B cell (primary cell): Measurements from ENCODE around the gene CDADC1.

Experiments used
- EZH2 ChIP-seq: IDR thresholded peaks from 2 replicates; pipeline ENCODE4 v1.6.1; 2012; ENCODE audit warnings: borderline replicate concordance, low read depth, mild to moderate bottlenecking, moderate library complexity, low read length; ENCODE audit not compliant: insufficient read depth, poor library complexity, severe bottlenecking
- TF ChIP-seq, protein P1 (sequence below): fragments of 200-600 bp; IDR thresholded peaks from one replicate; pipeline ENCODE4 v1.8.0; 2022; ENCODE audit warnings: antibody characterized with exemption, mild to moderate bottlenecking

DNA sequence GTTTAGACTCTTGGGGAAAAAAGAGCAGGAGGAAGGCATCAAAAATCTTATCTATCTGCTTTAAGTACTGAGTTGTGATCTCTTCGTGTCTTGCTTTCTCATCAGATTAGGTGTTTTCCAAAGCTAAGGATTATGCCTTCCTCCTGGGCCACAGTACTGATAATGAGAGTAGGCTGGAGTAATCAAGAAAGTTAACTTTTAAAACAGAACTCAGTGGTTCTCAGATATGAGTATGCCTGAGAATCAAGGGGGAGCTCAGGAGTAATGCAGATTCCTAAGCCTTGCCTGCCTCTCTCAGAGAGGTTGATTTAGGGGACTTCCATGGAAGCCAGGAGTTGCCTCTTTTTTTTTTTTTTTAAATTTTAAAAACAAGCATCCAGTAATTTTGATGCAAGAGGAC lies 23.5 kb downstream of the CDADC1 start:
- TF ChIP-seq, protein P1, sequence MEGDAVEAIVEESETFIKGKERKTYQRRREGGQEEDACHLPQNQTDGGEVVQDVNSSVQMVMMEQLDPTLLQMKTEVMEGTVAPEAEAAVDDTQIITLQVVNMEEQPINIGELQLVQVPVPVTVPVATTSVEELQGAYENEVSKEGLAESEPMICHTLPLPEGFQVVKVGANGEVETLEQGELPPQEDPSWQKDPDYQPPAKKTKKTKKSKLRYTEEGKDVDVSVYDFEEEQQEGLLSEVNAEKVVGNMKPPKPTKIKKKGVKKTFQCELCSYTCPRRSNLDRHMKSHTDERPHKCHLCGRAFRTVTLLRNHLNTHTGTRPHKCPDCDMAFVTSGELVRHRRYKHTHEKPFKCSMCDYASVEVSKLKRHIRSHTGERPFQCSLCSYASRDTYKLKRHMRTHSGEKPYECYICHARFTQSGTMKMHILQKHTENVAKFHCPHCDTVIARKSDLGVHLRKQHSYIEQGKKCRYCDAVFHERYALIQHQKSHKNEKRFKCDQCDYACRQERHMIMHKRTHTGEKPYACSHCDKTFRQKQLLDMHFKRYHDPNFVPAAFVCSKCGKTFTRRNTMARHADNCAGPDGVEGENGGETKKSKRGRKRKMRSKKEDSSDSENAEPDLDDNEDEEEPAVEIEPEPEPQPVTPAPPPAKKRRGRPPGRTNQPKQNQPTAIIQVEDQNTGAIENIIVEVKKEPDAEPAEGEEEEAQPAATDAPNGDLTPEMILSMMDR = no peak
- no peak for TF ChIP-seq EZH2
